Osteoblast (primary cell): ENCODE results near the gene ZFP42. TPM values are rescaled to one million over a fixed set of nuclear protein-coding genes. Genes with fewer than 3 reads are reported as not detected.

Experiments used
- DNase-seq: peaks from one replicate; pipeline ENCODE4 v3.0.0; 2011; ENCODE audit warnings: low spot score, mixed read lengths; ENCODE audit not compliant: insufficient read length; ENCODE audit errors: missing footprints
- H2AFZ ChIP-seq: 2 replicates; pipeline ENCODE4 v1.6.0; 2011; ENCODE audit warnings: mild to moderate bottlenecking, low read length
- H3K27ac ChIP-seq: 2 replicates; pipeline ENCODE4 v1.5.1; 2011; ENCODE audit warnings: mild to moderate bottlenecking, low read depth, low read length, moderate library complexity
- H3K27me3 ChIP-seq: 2 replicates; pipeline ENCODE4 v1.6.0; 2012; ENCODE audit warnings: mild to moderate bottlenecking, control low read depth, inconsistent platforms, low read length, moderate library complexity; ENCODE audit not compliant: insufficient read depth
- H3K36me3 ChIP-seq: 2 replicates; pipeline ENCODE4 v1.5.1; 2011; ENCODE audit warnings: mild to moderate bottlenecking, low read length, control low read depth, moderate library complexity; ENCODE audit not compliant: insufficient read depth
- H3K4me1 ChIP-seq: 2 replicates; pipeline ENCODE4 v1.5.1; 2011; ENCODE audit warnings: mild to moderate bottlenecking, low read length, control low read depth, moderate library complexity; ENCODE audit not compliant: insufficient read depth
- H3K4me2 ChIP-seq: 2 replicates; pipeline ENCODE4 v1.6.0; 2011; ENCODE audit warnings: mild to moderate bottlenecking, low read length; ENCODE audit not compliant: insufficient read depth
- H3K4me3 ChIP-seq: fragments of 200-600 bp; sonication (generic); 3 replicates; pipeline ENCODE4 v1.5.1; 2012; ENCODE audit warnings: mild to moderate bottlenecking, low read length, inconsistent platforms; ENCODE audit not compliant: insufficient read depth
- H3K79me2 ChIP-seq: 2 replicates; pipeline ENCODE4 v1.6.0; 2012; ENCODE audit warnings: mild to moderate bottlenecking, low read length, control low read depth, inconsistent platforms; ENCODE audit not compliant: insufficient read depth
- H3K9me3 ChIP-seq: 2 replicates; pipeline ENCODE4 v1.5.1; 2011; ENCODE audit warnings: low read depth, low read length, control low read depth
- H4K20me1 ChIP-seq: 2 replicates; pipeline ENCODE4 v1.6.0; 2012; ENCODE audit warnings: mild to moderate bottlenecking, low read length, control low read depth; ENCODE audit not compliant: insufficient read depth
- CTCF ChIP-seq: IDR thresholded peaks from 2 replicates; pipeline ENCODE4 v1.5.1; 2011; ENCODE audit warnings: mild to moderate bottlenecking, low read depth, low read length, moderate library complexity; ENCODE audit errors: extremely low read depth
- total RNA-seq: library from RNA; depleted of rRNA; stranded (reverse); fragments of >200 nt; gene quantifications from 2 replicates; pipeline ENCODE4 v1.2.3, GENCODE V29; 2012

The ZFP42 gene
- total RNA-seq, 1 donor, result not detected

DNA sequence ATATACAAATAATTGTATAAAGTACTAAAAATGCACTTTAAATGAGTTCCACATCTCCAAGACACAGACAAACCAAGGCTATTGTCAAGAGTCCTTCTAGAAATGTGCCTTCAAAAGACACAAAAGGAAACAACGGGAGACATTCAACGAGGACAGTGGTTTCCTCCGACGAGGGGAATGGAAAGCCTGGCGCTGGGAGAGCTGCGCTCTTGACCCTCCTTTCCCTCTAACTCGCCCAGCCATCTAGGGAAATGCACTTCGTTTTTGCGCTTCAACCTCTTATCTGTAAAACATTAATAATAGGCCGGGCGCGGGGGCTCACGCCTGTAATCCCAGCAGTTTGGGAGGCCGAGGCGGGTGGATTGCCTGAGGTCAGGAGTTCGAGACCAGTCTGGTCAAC lies 37.0 kb downstream of the ZFP42 start:
- H2AFZ ChIP-seq, result no peak overlapping the region
- no peak overlapping the region for H3K4me2 ChIP-seq
- H3K79me2 ChIP-seq, result no peaks in the 10 kb centered on the region

DNA sequence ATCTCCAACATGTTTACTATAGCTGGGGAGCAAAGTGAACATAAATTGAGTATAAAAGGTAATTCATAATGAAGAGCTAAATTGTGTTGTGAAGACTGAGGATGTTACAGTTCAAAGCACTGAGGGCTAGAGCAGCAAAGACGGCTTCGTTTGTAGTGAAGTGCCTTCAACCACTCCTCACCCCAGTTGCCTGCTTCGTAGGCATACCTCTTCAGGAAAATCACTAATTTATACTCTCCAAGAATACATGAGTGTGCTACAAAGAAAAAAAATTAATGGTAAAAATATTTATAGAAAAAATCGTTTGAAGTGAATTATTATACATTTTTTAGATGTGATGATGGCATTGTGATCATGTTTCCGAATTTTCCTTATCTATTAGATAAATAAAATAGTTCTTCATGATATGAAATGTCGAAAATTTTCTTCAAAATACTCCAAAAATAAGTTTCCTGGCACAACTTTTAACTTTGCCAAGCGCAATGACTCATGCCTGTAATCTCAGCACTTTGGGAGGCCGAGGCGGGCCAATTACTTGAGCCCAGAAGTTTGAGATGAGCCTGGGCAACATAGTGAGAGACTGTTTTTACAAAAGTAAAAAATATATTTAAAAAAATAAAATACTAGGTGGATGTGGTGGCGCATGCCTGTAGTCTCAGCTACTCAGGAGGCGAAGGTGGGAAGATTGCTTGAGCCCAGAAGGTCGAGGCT lies 41.6 kb downstream of the ZFP42 start:
- H3K27ac ChIP-seq, result no peak overlapping the region
- no peak for DNase-seq
- no peaks in the 10 kb centered on the region for H3K27me3 ChIP-seq
- no peak for TF ChIP-seq CTCF
- H3K9me3 ChIP-seq, result no peaks in the 10 kb centered on the region
- no peaks in the 10 kb centered on the region for H4K20me1 ChIP-seq
- H3K4me3 ChIP-seq, result no peak overlapping the region
- no peak overlapping the region for H3K4me2 ChIP-seq
- H3K36me3 ChIP-seq, result no peaks in the 10 kb centered on the region
- no peak overlapping the region for H2AFZ ChIP-seq
- H3K4me1 ChIP-seq, result no peaks in the 10 kb centered on the region
- H3K79me2 ChIP-seq, result no peaks in the 10 kb centered on the region

More for the DNA sequence above, 37.0 kb downstream of the ZFP42 start:
- Histone ChIP-seq H3K4me1 (no peaks in the 10 kb centered on the region), H3K36me3 (no peaks in the 10 kb centered on the region), H4K20me1 (no peaks in the 10 kb centered on the region), H3K4me3 (no peak overlapping the region), H3K27ac (no peak overlapping the region), H3K27me3 (no peaks in the 10 kb centered on the region), H3K9me3 (no peaks in the 10 kb centered on the region)
- DNase-seq, result no peak
- no peak for TF ChIP-seq CTCF

DNA sequence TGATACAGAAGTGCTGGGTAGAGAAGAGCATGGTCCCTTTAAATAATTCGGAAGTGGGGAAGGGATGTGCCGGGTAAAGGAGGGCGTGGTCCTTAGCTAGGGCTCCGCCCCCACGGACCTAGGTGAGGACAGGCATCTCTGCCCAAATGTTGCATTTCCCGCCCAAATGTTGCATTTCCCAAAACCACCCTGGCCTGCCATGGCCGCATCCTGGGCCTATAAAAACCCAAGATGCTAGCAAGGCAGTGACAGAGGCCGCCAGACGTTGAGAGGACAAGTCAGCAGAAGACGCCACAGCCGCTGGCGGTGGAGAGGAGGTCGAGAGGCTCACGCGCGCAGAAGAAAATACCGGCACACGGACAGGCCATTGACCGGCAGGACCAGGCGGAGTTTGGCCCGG lies 46.1 kb downstream of the ZFP42 start:
- no peak overlapping the region for H3K27ac ChIP-seq

GRCh38 chr4:188042191-188042590 lies 46.6 kb downstream of the ZFP42 start:
- H3K4me3 ChIP-seq, result no peak overlapping the region
- H3K9me3 ChIP-seq, result no peaks in the 10 kb centered on the region
- no peak overlapping the region for H3K4me2 ChIP-seq
- H3K79me2 ChIP-seq, result no peaks in the 10 kb centered on the region
- TF ChIP-seq CTCF, result no peak
- no peaks in the 10 kb centered on the region for H3K36me3 ChIP-seq
- no peak for DNase-seq
- H2AFZ ChIP-seq, result no peak overlapping the region
- no peak overlapping the region for H3K27ac ChIP-seq
- no peaks in the 10 kb centered on the region for H3K4me1 ChIP-seq
- H4K20me1 ChIP-seq, result no peaks in the 10 kb centered on the region
- H3K27me3 ChIP-seq, result no peaks in the 10 kb centered on the region

More for the DNA sequence above, 46.1 kb downstream of the ZFP42 start:
- H3K79me2 ChIP-seq, result no peaks in the 10 kb centered on the region
- no peaks in the 10 kb centered on the region for H3K9me3 ChIP-seq
- no peak overlapping the region for H3K4me2 ChIP-seq
- H3K36me3 ChIP-seq, result no peaks in the 10 kb centered on the region
- H4K20me1 ChIP-seq, result no peaks in the 10 kb centered on the region
- no peak for DNase-seq
- no peaks in the 10 kb centered on the region for H3K27me3 ChIP-seq
- TF ChIP-seq CTCF, result no peak
- H3K4me1 ChIP-seq, result no peaks in the 10 kb centered on the region
- no peak overlapping the region for H3K4me3 ChIP-seq
- H2AFZ ChIP-seq, result no peak overlapping the region
